IMR-90 (cell line): ENCODE results near the gene PSPN. TPM values are rescaled to one million over a fixed set of nuclear protein-coding genes. Genes with fewer than 3 reads are reported as not detected.

Experiments used
- ATAC-seq: fragments of 200-7000 bp; cut with Tn5 transposase; 2 replicates; pipeline ENCODE4 v1.9.1; 2020; ENCODE audit warnings: low read depth, mild to moderate bottlenecking, moderate library complexity
- BruUV-seq: library from RNA; stranded (reverse); fragments of 400-500 nt; replicated peaks from 2 replicates; lab custom pipeline; 2021; lab: Mats Ljungman, UMichigan
- CTCF ChIA-PET: fragments of 300-600 bp; formaldehyde crosslinking; extraction: SDS; loops from one replicate; lab custom pipeline; 2021; ENCODE audit warnings: antibody characterized with exemption; lab: Yijun Ruan, JAX
- POLR2A ChIA-PET: fragments of 300-600 bp; sonication (Branson Sonifier 250); formaldehyde crosslinking; loops from one replicate; lab custom pipeline; 2022; ENCODE audit warnings: antibody characterized with exemption; ENCODE audit not compliant: unreplicated experiment; lab: Charles Lee
- DNase-seq: peaks from one replicate; pipeline ENCODE4 v3.0.0; 2013
- H2AFZ ChIP-seq: replicated peaks from 2 replicates; pipeline ENCODE3; 2013; ENCODE audit warnings: low read length, mild to moderate bottlenecking; ENCODE audit not compliant: poor library complexity
- H2AK5ac ChIP-seq: 2 replicates; pipeline ENCODE4 v1.6.1; 2013; ENCODE audit warnings: low read depth, low read length, inconsistent platforms
- H2AK9ac ChIP-seq: replicated peaks from 2 replicates; pipeline ENCODE3; 2013; ENCODE audit warnings: mild to moderate bottlenecking, low read depth, low read length, moderate library complexity; ENCODE audit not compliant: poor library complexity
- H2BK120ac ChIP-seq: 2 replicates; pipeline ENCODE4 v1.6.1; 2013; ENCODE audit warnings: low read depth, low read length, inconsistent platforms
- H2BK15ac ChIP-seq: 3 replicates; pipeline ENCODE4 v1.6.1; 2013; ENCODE audit warnings: low read depth, low read length, inconsistent platforms
- H2BK20ac ChIP-seq: 2 replicates; pipeline ENCODE4 v1.6.1; 2013; ENCODE audit warnings: low read depth, mild to moderate bottlenecking, inconsistent platforms, low read length, moderate library complexity
- H2BK5ac ChIP-seq: 2 replicates; pipeline ENCODE4 v1.6.1; 2013; ENCODE audit warnings: mild to moderate bottlenecking, low read depth, low read length, inconsistent platforms; ENCODE audit not compliant: poor library complexity, severe bottlenecking
- H3K14ac ChIP-seq: replicated peaks from 2 replicates; pipeline ENCODE4 v1.6.1; 2013; ENCODE audit warnings: low read depth, low read length, inconsistent platforms
- H3K18ac ChIP-seq: 2 replicates; pipeline ENCODE4 v1.6.1; 2013; ENCODE audit warnings: low read depth, low read length, control low read depth
- H3K23ac ChIP-seq: 2 replicates; pipeline ENCODE4 v1.6.1; 2013; ENCODE audit warnings: low read depth, low read length, inconsistent platforms
- H3K27ac ChIP-seq: 2 replicates; pipeline ENCODE4 v1.5.1; 2013; ENCODE audit warnings: mild to moderate bottlenecking, control low read depth, low read length; ENCODE audit not compliant: insufficient read depth
- H3K27me3 ChIP-seq: 2 replicates; pipeline ENCODE4 v1.6.1; 2013; ENCODE audit warnings: low read length; ENCODE audit not compliant: control insufficient read depth, insufficient read depth
- H3K36me3 ChIP-seq: 2 replicates; pipeline ENCODE4 v1.6.1; 2013; ENCODE audit warnings: low read length, mixed read lengths; ENCODE audit not compliant: control insufficient read depth, insufficient read depth
- H3K4ac ChIP-seq: 2 replicates; pipeline ENCODE4 v1.6.1; 2013; ENCODE audit warnings: low read depth, low read length, inconsistent platforms
- H3K4me1 ChIP-seq: 2 replicates; pipeline ENCODE4 v1.6.1; 2013; ENCODE audit warnings: low read length, mixed read lengths; ENCODE audit not compliant: control insufficient read depth, insufficient read depth
- H3K4me2 ChIP-seq: 2 replicates; pipeline ENCODE4 v1.6.1; 2013; ENCODE audit warnings: low read depth, mild to moderate bottlenecking, control low read depth, low read length, moderate library complexity
- H3K4me3 ChIP-seq: 2 replicates; pipeline ENCODE4 v1.5.1; 2013; ENCODE audit warnings: low read depth, mild to moderate bottlenecking, control low read depth, low read length, moderate library complexity; ENCODE audit not compliant: insufficient read depth
- H3K56ac ChIP-seq: 2 replicates; pipeline ENCODE4 v1.6.1; 2013; ENCODE audit warnings: low read length, inconsistent platforms; ENCODE audit not compliant: insufficient read depth; ENCODE audit errors: extremely low read depth
- H3K79me1 ChIP-seq, 2 experiments: 2 replicates each; pipeline ENCODE4 v1.6.1; 2013; ENCODE audit warnings: low read length in 2 of 2, inconsistent platforms in 1 of 2, low read depth in 1 of 2
- H3K9ac ChIP-seq: 2 replicates; pipeline ENCODE4 v1.6.1; 2013; ENCODE audit warnings: low read depth, low read length, control low read depth
- H3K9me1 ChIP-seq: 2 replicates; pipeline ENCODE4 v1.6.1; 2013; ENCODE audit warnings: low read length, inconsistent platforms; ENCODE audit not compliant: insufficient read depth
- H3K9me3 ChIP-seq: 2 replicates; pipeline ENCODE4 v1.6.1; 2013; ENCODE audit warnings: low read length; ENCODE audit not compliant: control insufficient read depth, insufficient read depth
- H4K20me1 ChIP-seq: 2 replicates; pipeline ENCODE4 v1.6.1; 2013; ENCODE audit warnings: low read length, inconsistent platforms; ENCODE audit not compliant: insufficient read depth
- H4K5ac ChIP-seq: 2 replicates; pipeline ENCODE4 v1.6.1; 2013; ENCODE audit warnings: mild to moderate bottlenecking, low read depth, low read length, control low read depth
- H4K8ac ChIP-seq, 2 experiments: 2 replicates each; pipeline ENCODE4 v1.6.1; 2013; ENCODE audit warnings: low read depth in 2 of 2, low read length in 2 of 2, control low read depth in 1 of 2, inconsistent platforms in 1 of 2
- H4K91ac ChIP-seq: 2 replicates; pipeline ENCODE4 v1.6.1; 2013; ENCODE audit warnings: low read depth, low read length, inconsistent platforms; ENCODE audit not compliant: insufficient read depth
- BHLHE40 ChIP-seq: fragments of 150-350 bp; IDR thresholded peaks from 2 replicates; pipeline ENCODE4 v1.6.1; 2016; ENCODE audit warnings: mild to moderate bottlenecking, low read depth, low read length
- CEBPB ChIP-seq: IDR thresholded peaks from 2 replicates; pipeline ENCODE4 v1.6.1; 2012; ENCODE audit warnings: low read depth, low read length, improper control_type of control experiment
- CHD1 ChIP-seq: IDR thresholded peaks from 2 replicates; pipeline ENCODE4 v1.6.1; 2012; ENCODE audit warnings: low read depth, low read length, improper control_type of control experiment
- CTCF ChIP-seq: conservative IDR thresholded peaks from 2 replicates; pipeline ENCODE4 v1.5.1; 2012; ENCODE audit warnings: mild to moderate bottlenecking, low read depth, low read length, improper control_type of control experiment
- ELK1 ChIP-seq: fragments of 150-350 bp; IDR thresholded peaks from 2 replicates; pipeline ENCODE4 v1.6.1; 2016; ENCODE audit warnings: low read depth, mild to moderate bottlenecking, low read length, moderate library complexity, borderline replicate concordance
- FOS ChIP-seq: fragments of 150-350 bp; IDR thresholded peaks from 2 replicates; pipeline ENCODE4 v1.6.1; 2016; ENCODE audit warnings: low read depth, low read length
- MAFK ChIP-seq: IDR thresholded peaks from 2 replicates; pipeline ENCODE4 v1.6.1; 2012; ENCODE audit warnings: low read depth, low read length, improper control_type of control experiment
- MAZ ChIP-seq: IDR thresholded peaks from 2 replicates; pipeline ENCODE4 v1.6.1; 2012; ENCODE audit warnings: low read depth, mild to moderate bottlenecking, low read length, improper control_type of control experiment, moderate library complexity, borderline replicate concordance
- MXI1 ChIP-seq: IDR thresholded peaks from 2 replicates; pipeline ENCODE4 v1.6.1; 2012; ENCODE audit warnings: low read depth, mild to moderate bottlenecking, low read length, moderate library complexity, borderline replicate concordance
- NFE2L2 ChIP-seq: fragments of 150-350 bp; IDR thresholded peaks from 2 replicates; pipeline ENCODE4 v1.6.1; 2016; ENCODE audit warnings: low read depth, mild to moderate bottlenecking, low read length
- POLR2A ChIP-seq: IDR thresholded peaks from 2 replicates; pipeline ENCODE4 v1.6.1; 2012; ENCODE audit warnings: mild to moderate bottlenecking, low read depth, low read length
- RAD21 ChIP-seq: IDR thresholded peaks from 2 replicates; pipeline ENCODE4 v1.6.1; 2012; ENCODE audit warnings: low read length, improper control_type of control experiment
- RCOR1 ChIP-seq: IDR thresholded peaks from 2 replicates; pipeline ENCODE4 v1.6.1; 2012; ENCODE audit warnings: mild to moderate bottlenecking, low read length, improper control_type of control experiment; ENCODE audit not compliant: insufficient replicate concordance
- RFX5 ChIP-seq: IDR thresholded peaks from 2 replicates; pipeline ENCODE4 v1.8.0; 2012; ENCODE audit warnings: low read depth, mild to moderate bottlenecking, low read length, moderate library complexity
- SMC3 ChIP-seq: fragments of 150-350 bp; IDR thresholded peaks from 2 replicates; pipeline ENCODE4 v1.6.1; 2016; ENCODE audit warnings: low read depth, mild to moderate bottlenecking, antibody characterized with exemption, low read length, moderate library complexity
- USF2 ChIP-seq: fragments of 150-350 bp; IDR thresholded peaks from 2 replicates; pipeline ENCODE4 v1.6.1; 2017; ENCODE audit warnings: mild to moderate bottlenecking, antibody characterized with exemption, low read length, low read depth
- WGBS, 2 experiments: methylation state at CpG; one replicate each; pipeline versions ENCODE4 v1.1.5 to v1.1.7; 2013; ENCODE audit warnings: missing lambda C conversion rate in 2 of 2; ENCODE audit not compliant: insufficient read length in 1 of 2; ENCODE audit errors: extremely low coverage in 2 of 2; 5-methylcytosine and 5-hydroxymethylcytosine counted together
- dilution Hi-C: fragments of 300-500 bp; cut with HindIII; formaldehyde crosslinking; loops from one replicate; pipeline ENCODE4 v1.14.3; 2018; ENCODE audit warnings: low sequenced_read_pairs; ENCODE audit not compliant: unreplicated experiment
- in situ Hi-C: fragments of 300-500 bp; cut with MboI; formaldehyde crosslinking; loops from 3 replicates; pipeline ENCODE4 v1.14.3; 2019; ENCODE audit warnings: low sequenced_read_pairs, inconsistent platforms, mixed read lengths
- intact Hi-C: fragments of 100-400 bp; cut with micrococcal nuclease; formaldehyde crosslinking; loops from 2 replicates; pipeline ENCODE4 v1.10.0; 2022
- polyA plus RNA-seq, 3 experiments: library from polyadenylated mRNA; depleted of rRNA; stranded (reverse); fragments of >200 nt; gene quantifications; 2 replicates each; pipeline ENCODE4 v1.2.3, GENCODE V29; 2012; ENCODE audit warnings: low replicate concordance in 1 of 3
- total RNA-seq: library from RNA; depleted of rRNA; stranded (reverse); fragments of >200 nt; gene quantifications from 2 replicates; pipeline ENCODE4 v1.2.3, GENCODE V29; 2012

Gene PSPN
- total and polyA plus RNA-seq, 2 of the 4 experiments (the other 2 are of a cell fraction) = 0.34 to 0.54 TPM

- Histone ChIP-seq H3K27ac (peak overlapping the region; percentile 69), H3K4me3 (peak overlapping the region; percentile 51), H3K23ac (peak overlapping the region; percentile 71; the same call in 1 of the 2 replicates), H2AK5ac (peak overlapping the region; percentile 98), H4K8ac (peak overlapping the region; percentile 89 to 94), H3K4ac (peak overlapping the region; percentile 88), H3K18ac (peak overlapping the region; percentile 5; the same call in 1 of the 2 replicates), H4K91ac (peak overlapping the region; percentile 57), H3K9me3 (no peaks in the 10 kb centered on the region), H2AFZ (peak overlapping the region; percentile 97), H2BK5ac (peak overlapping the region; percentile 65), H2BK15ac (peak overlapping the region; percentile 20; the same call in 1 of the 3 replicates), H2BK20ac (0 out of 2 replicates have a peak overlapping the region, but pooled peaks have one; percentile 10), H3K4me1 (peaks cover 11% of the 10 kb centered on the region), H3K9ac (peak overlapping the region; percentile 49), H2AK9ac (peak overlapping the region; percentile 100), H3K36me3 (peaks cover 3% of the 10 kb centered on the region; the same call in 1 of the 2 replicates), H3K9me1 (peaks cover 13% of the 10 kb centered on the region), H4K5ac (peak overlapping the region; percentile 52), H2BK120ac (no peak overlapping the region), H4K20me1 (no peaks in the 10 kb centered on the region), H3K14ac (peak overlapping the region; percentile 95), H3K56ac (peak overlapping the region; percentile 10; the same call in 1 of the 2 replicates), H3K4me2 (peak overlapping the region; percentile 88), H3K27me3 (no peaks in the 10 kb centered on the region), H3K79me1 (peaks cover 7 to 14% of the 10 kb centered on the region in 2 experiments; a peak in 3 of 4 replicates)
- WGBS, 2 experiments = 40% methylated on average over 1 of the region's 5 CpGs; no CpG with 5 or more reads in 1 of the 2 experiments
- ChIA-PET POLR2A (no interaction called here), CTCF (no interaction called here)
- DNase-seq (no peak), ATAC-seq (no peak)
- dilution Hi-C loops = no loop called here
- no TSS peak for BruUV-seq
- intact Hi-C loops = loop anchor here (1.0 to 2.0 kb wide), 2 partner anchors 20 to 363 kb away; partner anchors contain the start of genes GPR108 and GTF2F1
- no peak for TF ChIP-seq NFE2L2
- TF ChIP-seq SMC3 = no peak
- TF ChIP-seq RAD21 = no peak
- TF ChIP-seq CTCF = no peak
- no peak for TF ChIP-seq USF2
- TF ChIP-seq RFX5 = no peak
- no peak for TF ChIP-seq MAZ
- TF ChIP-seq FOS = no peak
- no peak for TF ChIP-seq ELK1
- TF ChIP-seq MXI1 = no peak
- no peak for TF ChIP-seq BHLHE40
- TF ChIP-seq POLR2A = no peak
- no peak for TF ChIP-seq CEBPB
- TF ChIP-seq CHD1 = no peak
- no peak for TF ChIP-seq MAFK
- no peak for TF ChIP-seq RCOR1
- in situ Hi-C loops = no loop called here
Observed at GRCh38 chr19:6373813-6374108, 2.0 kb downstream of the PSPN start.
